ENCODE measurements around the gene PM20D2. TPM values are rescaled to one million over a fixed set of nuclear protein-coding genes. Genes with fewer than 3 reads are reported as not detected.

Gene PM20D2
- polyA plus RNA-seq, 3 donors = 1.2 to 2.1 (median 1.4) TPM

- Histone ChIP-seq H3K9me3 (replicated peaks in 1 of 2; ENCODE audit: control insufficient read depth in 1 of 2, insufficient read depth in 1 of 2, low read length in 2 of 2) (peaks cover 16 to 19% of the 10 kb centered on the region in 2 donors), H3K79me2 (ENCODE audit: insufficient read depth, low read length) (no peaks in the 10 kb centered on the region), H3K4me3 (replicated peaks in 1 of 3; ENCODE audit: low read depth in 2 of 3, low read length in 3 of 3) (no peak overlapping the region), H3K27me3 (ENCODE audit: control insufficient read depth in 2 of 2, insufficient read depth in 2 of 2, low read length in 2 of 2) (no peaks in the 10 kb centered on the region), H3K4me1 (ENCODE audit: control insufficient read depth in 1 of 2, insufficient read depth in 2 of 2, low read length in 2 of 2) (peaks cover 0 to 10% of the 10 kb centered on the region in 2 donors), H3K4me2 (replicated peaks; ENCODE audit: extremely low read depth, low read length, poor library complexity, severe bottlenecking) (no peak overlapping the region), H3K9ac (ENCODE audit: insufficient read depth, low read length, poor library complexity, severe bottlenecking) (no peak overlapping the region), H3K27ac (ENCODE audit: low read depth in 1 of 2, low read length in 2 of 2) (peak overlapping the region in 1 of 2 donors; percentile 28), H4K20me1 (ENCODE audit: insufficient read depth, low read length) (no peaks in the 10 kb centered on the region), H3K36me3 (replicated peaks in 1 of 2; ENCODE audit: control insufficient read depth in 1 of 2, insufficient read depth in 2 of 2, low read length in 2 of 2) (no peaks in the 10 kb centered on the region), H2AFZ (ENCODE audit: insufficient read depth, low read depth, low read length, poor library complexity, severe bottlenecking) (no peak overlapping the region)
- Mint-ChIP-seq H3K9me3 (peaks cover 14 to 23% (median 21%) of the 10 kb centered on the region in 7 donors), H3K4me1 (peaks cover 19% of the 10 kb centered on the region), H3K36me3 (peaks cover 0 to 5% of the 10 kb centered on the region in 2 donors), H3K4me3 (no peak overlapping the region), H3K27me3 (ENCODE audit: low read depth in 3 of 3) (no peaks in the 10 kb centered on the region), H3K27ac (peak overlapping the region in 4 of 7 donors; percentile 35 to 60 (median 38))
- 83% methylated on average over 3 of the region's 3 CpGs for WGBS (ENCODE audit: insufficient coverage)
- intact Hi-C loops (cut with micrococcal nuclease) = no loop called here
- DNase-seq = no peak
- TF ChIP-seq CTCF (IDR thresholded peaks at IDR 0.05) = no peak
Measured at GRCh38 chr6:89131599-89131998, 14.3 kb upstream of the PM20D2 start.

GRCh38 chr6:89132057-89132456 lies 13.8 kb upstream of the PM20D2 start:
- H4K20me1 ChIP-seq (ENCODE audit: insufficient read depth, low read length) = no peaks in the 10 kb centered on the region

More at GRCh38 chr6:89132057-89132456, 13.8 kb upstream of the PM20D2 start:
- TF ChIP-seq CTCF (IDR thresholded peaks at IDR 0.05) = no peak
- peak in 2 of 3 donors; percentile 28 to 31 for DNase-seq
- no peak overlapping the region for H3K4me3 ChIP-seq (replicated peaks in 1 of 3; ENCODE audit: low read depth in 2 of 3, low read length in 3 of 3)
- Mint-ChIP-seq H3K9me3 (peaks cover 13 to 21% (median 18%) of the 10 kb centered on the region in 7 donors), H3K4me1 (peaks cover 19% of the 10 kb centered on the region), H3K4me3 (no peak overlapping the region), H3K27ac (peak overlapping the region in 4 of 7 donors; percentile 35 to 60 (median 38)), H3K36me3 (peaks cover 0 to 5% of the 10 kb centered on the region in 2 donors), H3K27me3 (ENCODE audit: low read depth in 3 of 3) (no peaks in the 10 kb centered on the region)
- 0% methylated on average over 1 of the region's 2 CpGs for whole genome bisulfite sequencing (ENCODE audit: insufficient coverage)
- intact Hi-C loops (cut with micrococcal nuclease) = no loop called here
- no peak overlapping the region for H2AFZ ChIP-seq (ENCODE audit: insufficient read depth, low read depth, low read length, poor library complexity, severe bottlenecking)
- H3K27me3 ChIP-seq (ENCODE audit: control insufficient read depth in 2 of 2, insufficient read depth in 2 of 2, low read length in 2 of 2) = no peaks in the 10 kb centered on the region
- H3K9ac ChIP-seq (ENCODE audit: insufficient read depth, low read length, poor library complexity, severe bottlenecking) = no peak overlapping the region
- H3K4me1 ChIP-seq (ENCODE audit: control insufficient read depth in 1 of 2, insufficient read depth in 2 of 2, low read length in 2 of 2) = peaks cover 0 to 10% of the 10 kb centered on the region in 2 donors
- H3K79me2 ChIP-seq (ENCODE audit: insufficient read depth, low read length) = no peaks in the 10 kb centered on the region
- H3K9me3 ChIP-seq (replicated peaks in 1 of 2; ENCODE audit: control insufficient read depth in 1 of 2, insufficient read depth in 1 of 2, low read length in 2 of 2) = peaks cover 16 to 18% of the 10 kb centered on the region in 2 donors
- no peaks in the 10 kb centered on the region for H3K36me3 ChIP-seq (replicated peaks in 1 of 2; ENCODE audit: control insufficient read depth in 1 of 2, insufficient read depth in 2 of 2, low read length in 2 of 2)
- peak overlapping the region in 1 of 2 donors; percentile 28 for H3K27ac ChIP-seq (ENCODE audit: low read depth in 1 of 2, low read length in 2 of 2)
- H3K4me2 ChIP-seq (replicated peaks; ENCODE audit: extremely low read depth, low read length, poor library complexity, severe bottlenecking) = no peak overlapping the region

Data from CD14-positive monocyte (primary cell).